HG03378 (cell line): Measurements from ENCODE around the gene NDUFB1.

Source experiments
- ATAC-seq: cut with Tn5 transposase; IDR thresholded peaks from one replicate; pipeline ENCODE4 v1.9.1; 2021; ENCODE audit warnings: mild to moderate bottlenecking, moderate library complexity; ENCODE audit not compliant: unreplicated experiment

The NDUFB1 gene

DNA sequence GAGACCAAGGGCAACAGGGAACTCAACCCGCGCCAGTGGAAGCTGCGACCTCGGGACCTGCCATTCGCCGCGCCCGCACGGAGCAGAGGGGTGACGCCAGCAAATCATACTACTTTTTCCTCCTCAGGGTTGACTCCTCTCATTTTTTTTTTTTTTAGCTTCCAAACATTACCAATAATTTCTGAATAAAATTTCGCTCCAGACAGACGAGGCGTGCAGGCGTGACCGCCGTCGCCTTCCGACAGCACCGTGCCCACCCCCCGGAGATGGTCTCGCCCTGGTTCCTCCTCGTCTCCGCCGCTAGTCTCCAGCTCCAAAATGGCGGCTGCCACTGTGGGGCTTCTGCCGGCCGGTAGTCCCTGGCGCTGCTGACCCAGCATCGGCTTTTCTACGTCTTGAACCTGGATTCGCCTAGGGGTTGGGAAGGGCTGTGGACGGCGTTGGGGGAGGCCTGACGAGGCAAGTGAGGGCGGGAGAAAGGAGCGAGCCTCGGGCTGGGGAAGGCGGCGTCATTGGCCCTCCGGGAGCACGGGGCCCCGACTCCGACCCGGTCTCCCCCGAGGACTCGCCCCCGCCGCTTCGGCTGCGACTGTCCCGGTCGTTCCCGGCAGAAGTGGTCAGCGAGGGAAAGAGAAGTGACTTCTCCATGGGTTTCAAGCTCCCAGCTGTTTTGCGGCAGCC, at the start of gene NDUFB1, which contains the start of gene CPSF2:
Gene NDUFB1, minus strand, starts transcription at position 37 of the 681 bp plus-strand sequence. CDS start 4,069 bp downstream, outside the sequence.
Gene CPSF2, plus strand, starts transcription at position 300 of the 681 bp plus-strand sequence. CDS start 9,016 bp downstream, outside the sequence.
- ATAC-seq: peak; percentile 80

DNA sequence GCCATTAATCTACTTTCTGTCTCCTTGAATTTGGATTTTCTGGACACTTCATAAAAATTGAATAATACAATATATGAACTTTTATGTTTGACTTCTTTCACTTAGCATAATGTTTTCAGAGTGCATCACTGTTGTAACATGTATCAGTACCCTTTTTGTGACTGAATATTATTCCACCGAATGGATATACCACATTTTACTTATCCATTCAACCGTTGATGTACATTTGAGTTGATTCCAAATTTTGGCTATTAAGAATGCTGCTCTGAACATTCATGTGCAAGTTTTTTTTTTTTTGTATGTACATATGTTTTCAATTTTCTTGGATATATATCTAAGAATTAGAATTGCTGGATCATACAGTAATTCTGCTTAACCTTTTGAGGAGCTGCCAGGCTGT, 43.5 kb upstream of the NDUFB1 start:
- no peak for ATAC-seq

DNA sequence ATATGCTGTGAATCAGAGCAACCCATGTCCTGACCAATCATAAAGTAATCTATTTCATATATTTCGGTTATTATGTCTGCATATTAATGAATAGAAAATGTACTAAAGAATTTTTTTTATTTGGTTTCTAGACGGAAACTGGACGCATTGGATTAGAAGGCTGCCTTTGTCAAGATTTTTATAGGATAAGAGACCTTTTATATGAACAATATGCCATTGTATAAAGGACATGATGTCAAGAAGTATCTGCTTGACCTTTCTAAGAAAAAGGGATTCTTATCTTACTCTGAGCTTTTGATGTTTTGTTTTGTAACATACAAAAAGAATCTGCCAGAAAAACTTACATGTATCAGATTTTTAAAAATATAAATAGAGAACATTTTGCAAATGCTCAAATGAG, 40.0 kb upstream of the NDUFB1 start:
- no peak for ATAC-seq

DNA sequence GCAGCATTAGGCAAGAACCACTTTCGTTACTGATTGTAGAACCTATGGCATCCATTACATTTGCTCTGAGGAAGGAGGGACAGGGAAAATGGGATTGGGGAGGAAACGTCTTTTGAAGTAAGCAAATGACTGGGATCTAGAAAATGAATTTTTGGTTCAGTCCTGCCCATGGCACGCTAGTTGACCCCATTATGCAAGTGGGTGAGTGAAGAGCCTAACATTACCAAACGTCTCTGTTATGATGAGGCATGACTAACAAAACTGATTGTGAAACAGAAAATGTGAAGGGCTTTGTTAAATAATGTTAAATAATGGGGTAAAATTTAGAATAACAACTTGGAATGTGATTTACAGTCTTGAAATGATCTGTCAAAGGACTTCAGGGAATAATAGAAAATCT, 39.1 kb upstream of the NDUFB1 start:
- no peak for ATAC-seq

DNA sequence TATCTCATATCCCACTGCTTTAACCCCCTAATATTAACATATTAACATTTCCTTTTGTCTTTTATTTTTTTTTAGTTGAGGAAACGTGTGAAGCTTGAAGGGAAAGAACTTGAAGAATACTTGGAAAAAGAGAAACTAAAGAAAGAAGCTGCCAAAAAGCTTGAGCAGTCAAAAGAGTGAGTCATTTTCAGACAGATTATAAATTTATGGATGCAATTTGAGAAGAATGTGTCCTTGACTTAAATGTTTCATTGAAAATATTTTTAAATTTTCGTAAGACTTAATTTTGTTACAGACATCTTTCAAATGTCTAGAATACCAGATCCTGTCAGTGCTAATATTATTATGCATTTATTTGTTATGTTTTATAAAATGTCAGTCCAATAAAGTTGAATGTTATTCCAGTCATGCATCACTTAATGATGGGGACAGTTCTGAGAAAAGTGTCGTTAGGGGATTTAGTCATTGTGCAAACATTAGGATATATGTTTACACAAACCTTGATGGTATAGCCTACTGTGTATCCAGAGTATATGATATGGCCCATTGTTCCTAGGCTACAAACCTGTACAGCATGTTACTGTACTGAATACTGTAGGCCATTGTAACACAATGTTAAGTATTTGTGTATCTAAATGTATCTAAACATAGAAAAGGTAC, 32.9 kb upstream of the NDUFB1 start:
- ATAC-seq: no peak

DNA sequence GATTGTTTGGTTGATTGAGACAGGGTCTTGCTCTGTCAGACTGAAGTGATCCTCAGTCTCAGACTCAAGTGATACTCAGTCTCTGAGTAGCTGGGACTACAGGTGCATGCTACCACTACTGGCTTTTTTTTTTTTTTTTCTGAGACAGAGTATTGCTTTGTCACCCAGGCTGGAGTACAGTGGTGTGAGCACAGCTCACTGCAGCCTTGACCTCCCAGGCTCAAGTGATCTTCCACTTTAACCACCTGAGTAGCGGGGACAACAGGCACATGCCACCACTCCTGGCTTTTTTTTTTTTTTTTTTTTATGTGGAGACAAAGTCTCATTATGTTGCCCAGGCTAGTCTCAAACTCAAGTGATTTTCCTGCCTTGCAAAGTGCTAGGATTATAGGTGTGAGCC, 32.1 kb upstream of the NDUFB1 start:
- ATAC-seq: no peak

DNA sequence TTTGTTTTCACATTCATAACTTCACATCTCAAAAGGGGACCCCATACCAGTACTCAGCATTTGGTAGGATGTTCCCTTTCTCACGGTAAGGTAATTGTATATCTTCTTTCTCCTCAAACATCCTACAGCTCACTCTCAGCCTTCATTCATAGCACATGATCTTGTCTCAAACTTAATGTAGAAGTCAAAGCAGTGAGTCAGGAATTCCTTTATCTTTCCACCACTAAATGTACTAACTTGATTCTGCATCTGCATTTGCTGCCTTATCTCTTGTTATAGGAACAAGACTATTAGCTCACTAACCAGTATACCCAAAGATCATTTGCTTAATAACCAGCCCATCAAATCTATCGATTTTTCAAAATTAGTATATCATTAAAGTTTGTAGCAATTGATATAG, 23.2 kb upstream of the NDUFB1 start:
- no peak for ATAC-seq

DNA sequence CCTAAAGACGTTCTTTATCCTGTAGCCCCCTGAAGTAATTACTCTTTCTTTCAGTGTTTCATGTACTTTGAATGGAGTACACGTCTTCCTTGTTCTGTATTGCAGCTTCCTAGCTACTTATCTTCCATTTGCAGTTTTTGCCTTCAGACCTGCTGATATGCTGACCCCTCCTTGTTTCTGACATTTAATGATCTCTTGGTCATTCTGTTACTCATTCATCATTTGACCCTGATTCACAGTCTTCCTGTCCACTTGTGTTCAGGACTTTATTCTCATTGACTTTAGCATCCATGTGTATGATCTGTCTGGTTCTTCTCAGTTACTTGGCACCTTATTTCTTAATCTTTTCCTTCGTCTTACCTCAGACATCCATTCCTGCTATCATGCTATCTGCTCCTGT, 22.5 kb upstream of the NDUFB1 start:
- ATAC-seq: no peak

DNA sequence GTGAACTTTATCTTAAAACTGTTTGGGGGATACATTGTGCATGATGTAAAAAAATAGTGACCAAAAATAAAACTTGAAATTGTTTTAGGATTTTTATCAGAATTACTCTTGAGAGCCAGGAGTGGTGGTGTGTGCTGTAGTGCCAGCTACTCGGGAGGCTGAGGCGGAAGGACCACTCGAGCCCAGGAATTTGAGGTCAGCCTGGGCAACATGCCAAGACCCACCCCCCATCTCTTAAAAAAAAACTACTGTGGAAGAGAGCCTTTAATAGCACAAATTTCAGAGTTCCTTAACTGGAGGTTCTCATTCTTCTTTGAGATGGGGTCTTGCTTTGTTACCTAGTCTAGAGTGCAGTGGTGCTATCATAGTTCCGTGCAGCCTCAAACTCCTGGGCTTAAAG, 21.8 kb upstream of the NDUFB1 start:
- no peak for ATAC-seq

DNA sequence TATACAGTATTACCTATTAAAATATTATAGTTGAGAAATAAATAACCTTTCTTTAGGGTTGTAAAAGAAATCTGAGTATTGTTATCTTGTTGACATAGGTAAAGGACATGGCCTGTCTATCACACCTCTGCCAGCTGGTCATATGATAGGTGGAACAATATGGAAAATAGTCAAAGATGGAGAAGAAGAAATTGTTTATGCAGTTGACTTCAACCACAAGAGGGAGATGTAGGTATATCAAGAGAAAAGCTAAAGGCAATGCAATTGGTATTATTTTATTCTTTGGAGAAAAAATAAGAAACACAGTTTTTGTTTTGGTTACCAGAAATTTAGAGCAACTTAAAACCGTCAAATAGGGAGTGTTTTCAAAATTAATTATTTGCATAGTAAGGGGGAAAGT, 13.8 kb upstream of the NDUFB1 start:
- no peak for ATAC-seq

DNA sequence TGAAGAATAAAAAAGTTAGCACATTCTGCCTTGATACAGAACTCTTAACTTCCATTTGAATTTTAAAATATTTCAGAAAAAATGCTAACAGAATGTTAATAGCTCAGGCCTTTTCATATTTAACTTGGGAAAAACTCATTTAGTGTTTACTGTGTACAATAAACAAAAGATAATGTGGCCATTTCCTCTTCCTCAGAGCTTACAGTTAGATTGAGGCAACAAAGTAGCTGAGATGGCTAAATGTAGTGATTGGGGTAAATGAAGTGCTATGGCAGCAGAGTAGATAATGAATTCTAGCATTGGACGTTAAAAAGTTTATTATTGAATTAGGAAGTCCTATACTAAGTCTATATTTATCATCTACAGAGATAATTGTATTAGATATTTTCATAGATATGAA, 12.9 kb upstream of the NDUFB1 start:
- ATAC-seq: no peak

DNA sequence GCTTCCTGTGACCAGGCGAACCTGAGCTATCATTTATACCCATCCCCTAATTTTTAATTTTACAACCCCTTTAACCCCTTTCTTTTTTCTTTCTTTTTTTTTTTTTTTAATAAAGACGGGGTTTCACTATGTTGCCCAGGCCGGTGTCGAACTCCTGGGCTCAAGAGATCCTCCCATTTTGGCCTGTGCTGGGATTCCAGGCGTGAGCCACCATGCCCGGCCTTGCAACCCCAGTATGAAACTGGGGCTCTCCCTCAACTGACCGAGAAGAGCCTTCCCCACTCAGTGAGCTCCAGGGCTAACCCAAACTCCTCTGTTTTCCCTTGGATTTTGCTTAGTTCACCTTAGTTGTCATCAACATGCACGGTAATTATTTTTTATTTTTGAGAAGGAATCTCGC, 1.3 kb upstream of the NDUFB1 start:
- ATAC-seq: no peak

DNA sequence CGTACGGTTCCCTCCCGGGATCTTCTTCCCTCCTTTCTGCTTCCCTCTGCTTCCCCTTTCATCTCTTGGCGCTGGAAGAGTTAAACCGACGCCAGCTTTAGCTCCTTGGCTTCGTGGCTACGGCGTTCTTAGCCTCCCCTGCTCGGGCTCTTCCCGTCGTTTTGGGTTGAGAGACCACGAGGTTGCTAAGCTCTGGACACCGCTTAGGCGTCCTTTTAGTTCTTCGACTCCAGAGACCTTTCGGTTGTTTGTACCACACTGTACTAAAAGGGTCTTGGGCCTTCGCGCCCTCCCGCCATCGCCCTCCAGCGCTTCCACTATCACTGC, 808 bp upstream of the NDUFB1 start:
- peak; percentile 15 for ATAC-seq

DNA sequence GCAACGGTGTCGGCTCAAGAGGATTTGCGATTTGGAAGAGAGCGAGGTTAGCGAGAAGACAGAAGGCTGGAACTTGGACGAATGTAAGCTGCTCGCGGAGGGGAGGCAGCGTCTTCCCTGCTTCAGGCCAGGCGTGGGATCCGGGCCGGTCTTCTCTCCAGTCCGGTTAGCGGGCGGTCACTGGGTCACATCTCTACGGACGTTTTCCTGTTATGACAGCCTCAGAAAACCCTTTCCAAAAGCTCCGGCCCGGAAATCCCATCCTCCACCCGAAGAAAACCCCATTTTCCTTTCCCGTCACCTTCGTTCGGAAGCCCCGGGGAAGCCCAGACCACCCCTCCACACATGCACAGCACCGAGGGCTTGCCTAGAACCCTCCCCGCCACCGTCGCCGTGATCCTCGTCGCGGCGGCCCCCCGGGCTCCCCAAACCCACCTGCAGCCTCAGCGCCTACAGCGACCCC, 268 bp downstream of the NDUFB1 start:
- no peak for ATAC-seq

DNA sequence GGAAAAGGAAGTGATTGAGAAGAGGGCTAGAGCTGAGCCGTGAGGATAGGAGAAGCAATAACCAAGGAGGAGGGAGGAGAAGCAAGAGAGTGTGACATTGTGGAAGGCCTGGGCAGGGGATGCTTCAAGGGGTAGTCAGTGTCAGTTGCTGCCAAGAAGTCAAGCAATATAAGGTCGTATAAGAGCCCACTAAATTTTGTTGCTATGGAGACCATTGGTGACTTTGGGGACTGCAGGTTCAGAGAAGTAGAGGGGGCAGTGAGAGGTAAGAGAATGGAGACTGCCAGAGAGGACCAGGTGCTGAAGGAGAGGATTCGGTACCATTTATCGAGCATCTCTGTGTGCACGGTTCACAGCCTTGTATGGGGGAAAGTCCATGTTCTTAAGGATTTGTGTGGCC, 12.0 kb downstream of the NDUFB1 start:
- no peak for ATAC-seq

DNA sequence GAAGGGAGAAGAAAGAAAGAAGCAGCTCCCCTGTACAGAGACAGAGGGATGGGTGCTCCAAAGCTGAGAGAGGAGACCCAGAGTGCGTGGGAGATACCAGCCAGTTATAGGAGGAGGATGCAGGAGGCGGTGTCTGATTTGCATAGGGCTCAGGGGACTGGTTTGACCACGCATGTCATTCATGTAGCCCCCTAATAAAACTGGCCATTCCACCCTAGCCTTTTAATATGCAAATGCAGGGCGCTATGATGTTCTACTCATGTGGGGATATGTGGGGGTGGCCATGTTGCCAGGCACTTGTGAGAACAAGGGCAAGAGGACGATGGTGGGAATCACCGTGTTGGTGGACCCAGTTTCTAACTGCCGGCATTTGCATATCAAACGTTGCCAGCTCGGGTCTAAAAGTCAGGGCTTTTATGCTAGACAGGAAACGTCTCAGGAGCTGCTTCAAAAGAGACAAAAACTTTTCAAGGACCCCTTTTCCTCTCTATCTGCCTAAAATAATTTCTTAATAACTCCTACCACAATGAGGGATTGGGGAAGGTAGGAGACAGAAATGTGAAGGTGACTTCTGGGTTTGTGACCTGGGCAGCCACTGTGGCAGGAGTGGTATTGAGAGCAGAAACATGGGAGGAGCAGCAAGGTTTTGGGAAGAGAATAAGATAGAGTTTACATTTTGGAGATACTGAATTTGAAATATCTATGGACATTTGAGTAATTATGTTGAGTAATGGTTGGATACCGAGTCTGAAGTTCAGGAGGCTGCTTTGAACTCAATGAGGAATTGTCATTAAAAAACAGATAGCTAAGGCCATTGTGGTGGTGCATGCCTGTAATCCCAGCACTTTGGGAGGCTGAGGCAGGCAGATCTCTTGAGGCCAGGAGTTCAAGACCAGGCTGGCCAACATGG, 12.9 kb downstream of the NDUFB1 start:
- ATAC-seq: no peak

DNA sequence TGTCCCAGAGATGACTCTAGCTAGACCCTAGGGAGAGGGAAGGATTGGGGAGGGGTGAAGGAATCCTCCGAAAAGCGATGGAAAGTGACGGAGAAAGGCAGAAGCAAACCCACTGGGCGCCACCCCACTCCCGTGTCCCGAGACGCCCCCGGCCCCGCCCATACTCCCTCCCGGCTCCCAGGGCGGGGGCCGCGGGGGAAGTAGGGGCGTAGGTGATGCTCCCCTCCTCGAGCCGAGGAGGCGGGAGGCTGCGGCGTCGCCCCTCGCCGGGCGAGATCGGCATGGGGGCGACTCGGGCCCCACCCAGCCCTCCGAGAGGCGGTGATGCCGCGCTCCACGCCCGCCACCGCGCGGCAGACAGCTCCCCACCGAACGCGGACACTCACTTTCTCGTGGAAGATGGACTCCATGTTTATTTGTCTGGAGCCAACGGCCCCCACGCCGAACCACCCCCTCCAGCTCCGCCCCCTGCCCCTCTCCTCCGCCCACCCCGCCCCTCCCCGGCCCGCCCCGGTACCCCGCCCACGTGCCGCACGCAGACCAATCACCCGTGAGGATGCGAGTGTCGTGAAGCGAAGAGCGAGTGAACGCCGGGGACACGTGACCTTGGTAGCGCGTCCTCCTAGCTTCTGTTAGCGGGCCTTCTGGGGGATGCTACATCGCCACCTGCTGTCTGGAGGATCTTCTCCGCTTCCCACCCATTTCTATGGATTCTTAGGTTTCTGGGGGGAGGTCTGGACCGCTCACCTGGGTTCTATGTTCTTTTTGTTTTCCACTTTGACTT, 15.2 kb downstream of the NDUFB1 start, which contains the start of gene ATXN3:
Gene ATXN3, minus strand, starts transcription at position 440 of the 784 bp plus-strand sequence. Its CDS starts 30 bp downstream, at position 410.
- ATAC-seq: peak; percentile 68

DNA sequence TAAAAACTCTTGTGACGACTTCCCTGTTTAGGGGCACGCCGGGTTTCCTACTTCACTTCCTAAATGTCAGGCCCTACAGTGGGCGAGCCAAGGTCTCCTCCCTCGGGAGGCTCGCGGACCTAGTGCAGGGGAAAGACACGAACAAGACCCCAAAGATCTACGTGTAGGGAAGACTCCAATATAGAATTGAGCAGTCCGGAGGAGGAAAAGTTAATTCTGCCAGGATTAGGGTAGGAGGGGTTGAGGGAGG, 15.7 kb downstream of the NDUFB1 start:
- no peak for ATAC-seq

DNA sequence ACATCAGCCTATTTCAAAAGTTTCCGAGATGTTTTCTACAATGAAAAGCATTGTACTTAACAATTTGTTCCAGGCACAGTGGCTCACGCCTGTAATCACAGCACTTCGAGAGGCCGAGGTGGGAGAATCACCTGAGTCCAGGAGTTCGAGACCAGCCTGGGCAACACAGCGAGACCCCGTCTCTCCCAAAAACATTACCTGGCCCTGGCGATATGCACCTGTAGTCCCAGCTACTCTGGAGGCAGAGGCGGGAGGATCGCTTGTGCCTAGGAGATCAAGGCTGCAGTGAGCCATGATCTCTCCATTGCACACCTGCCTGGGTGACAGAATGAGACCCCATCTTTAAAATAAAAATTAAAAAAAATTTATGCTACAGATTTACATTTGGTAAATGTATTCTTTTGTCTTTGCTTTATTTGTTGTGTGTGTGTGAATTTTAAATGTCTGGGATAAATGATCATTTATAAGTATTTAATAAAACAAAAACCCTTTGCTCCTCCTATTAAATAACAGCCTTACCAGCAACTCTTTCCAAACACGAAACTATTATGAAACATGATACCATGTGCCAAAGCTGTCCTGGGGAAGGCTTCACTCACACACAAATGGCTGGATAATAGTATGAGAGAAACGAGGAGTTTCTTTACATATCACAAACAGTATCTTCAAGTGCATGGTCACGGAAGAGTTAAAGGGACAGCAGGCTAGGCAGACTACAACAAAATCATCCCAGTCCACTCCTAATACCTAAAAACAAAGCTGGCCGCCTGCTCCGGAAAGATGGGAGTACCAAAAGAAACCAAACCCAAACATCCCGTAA, 16.2 kb downstream of the NDUFB1 start:
- ATAC-seq: no peak

DNA sequence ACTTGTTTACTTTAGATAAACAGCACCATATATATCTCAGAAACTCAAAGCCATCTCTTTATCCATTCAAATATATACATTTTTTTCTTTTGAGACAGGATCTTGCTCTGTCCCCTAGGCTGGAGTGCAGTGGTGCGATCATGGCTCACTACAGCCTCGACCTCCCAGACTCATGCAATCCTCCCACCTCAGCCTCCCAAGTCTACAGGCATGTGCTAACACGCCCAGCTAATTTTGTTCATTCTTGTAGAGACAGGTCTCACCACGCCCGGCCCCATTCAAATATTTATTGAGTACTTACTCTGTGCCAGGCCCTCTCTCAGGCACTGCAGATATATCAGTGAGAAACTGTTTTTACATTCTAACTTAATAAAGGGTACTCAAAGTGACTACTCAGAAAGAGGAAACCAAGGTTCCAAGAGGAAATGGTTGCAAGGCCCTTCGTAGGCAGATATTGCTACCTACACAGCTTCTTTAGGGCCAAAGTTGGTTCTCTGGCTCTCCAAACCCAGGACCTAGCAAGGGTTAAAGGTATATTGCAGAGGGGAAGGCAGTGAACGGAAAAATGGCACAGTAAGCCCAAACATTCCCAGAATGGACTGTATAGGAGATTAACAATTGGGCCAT, 18.0 kb downstream of the NDUFB1 start:
- no peak for ATAC-seq
